ENCODE measurements around the gene PPCDC.

GRCh38 chr15:75048394-75048793 lies 25.0 kb downstream of the PPCDC start:
- TF ChIP-seq, protein P1, sequence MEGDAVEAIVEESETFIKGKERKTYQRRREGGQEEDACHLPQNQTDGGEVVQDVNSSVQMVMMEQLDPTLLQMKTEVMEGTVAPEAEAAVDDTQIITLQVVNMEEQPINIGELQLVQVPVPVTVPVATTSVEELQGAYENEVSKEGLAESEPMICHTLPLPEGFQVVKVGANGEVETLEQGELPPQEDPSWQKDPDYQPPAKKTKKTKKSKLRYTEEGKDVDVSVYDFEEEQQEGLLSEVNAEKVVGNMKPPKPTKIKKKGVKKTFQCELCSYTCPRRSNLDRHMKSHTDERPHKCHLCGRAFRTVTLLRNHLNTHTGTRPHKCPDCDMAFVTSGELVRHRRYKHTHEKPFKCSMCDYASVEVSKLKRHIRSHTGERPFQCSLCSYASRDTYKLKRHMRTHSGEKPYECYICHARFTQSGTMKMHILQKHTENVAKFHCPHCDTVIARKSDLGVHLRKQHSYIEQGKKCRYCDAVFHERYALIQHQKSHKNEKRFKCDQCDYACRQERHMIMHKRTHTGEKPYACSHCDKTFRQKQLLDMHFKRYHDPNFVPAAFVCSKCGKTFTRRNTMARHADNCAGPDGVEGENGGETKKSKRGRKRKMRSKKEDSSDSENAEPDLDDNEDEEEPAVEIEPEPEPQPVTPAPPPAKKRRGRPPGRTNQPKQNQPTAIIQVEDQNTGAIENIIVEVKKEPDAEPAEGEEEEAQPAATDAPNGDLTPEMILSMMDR (IDR thresholded peaks at IDR 0.05) = no peak
- TF ChIP-seq POLR2A (IDR thresholded peaks at IDR 0.05) = no peak
